Activated naive CD8-positive, alpha-beta T cell treated with anti-CD3 and anti-CD28 coated beads for 36 hours (primary cell): Measurements from ENCODE around the gene AFTPH. TPM values are rescaled to one million over a fixed set of nuclear protein-coding genes. Genes with fewer than 3 reads are reported as not detected.
"Not testable (repeated sequence)": the region's sequence is repeated elsewhere in the genome, so short reads cannot be mapped to it uniquely, and the experiment has no call there.

Experiments
- DNase-seq: peaks from one replicate; pipeline ENCODE4 v3.0.0; 2021
- H3K27ac Mint-ChIP-seq: one replicate; pipeline ENCODE4 v1.8.0; 2022; ENCODE audit warnings: mild to moderate bottlenecking, moderate library complexity, mixed read lengths
- H3K27me3 Mint-ChIP-seq: one replicate; pipeline ENCODE4 v1.8.0; 2022; ENCODE audit warnings: mild to moderate bottlenecking, mixed read lengths
- H3K36me3 Mint-ChIP-seq: one replicate; pipeline ENCODE4 v1.8.0; 2021; ENCODE audit warnings: mild to moderate bottlenecking, mixed read lengths
- H3K4me1 Mint-ChIP-seq: one replicate; pipeline ENCODE4 v1.8.0; 2021; ENCODE audit warnings: mixed read lengths
- H3K4me3 Mint-ChIP-seq: one replicate; pipeline ENCODE4 v1.8.0; 2022; ENCODE audit warnings: mild to moderate bottlenecking, moderate library complexity, mixed read lengths
- H3K9me3 Mint-ChIP-seq: one replicate; pipeline ENCODE4 v1.8.0; 2022; ENCODE audit warnings: mixed read lengths
- total RNA-seq, 2 experiments: library from RNA; stranded (reverse); gene quantifications; one replicate each; pipeline ENCODE4 v1.2.3, GENCODE V29; 2021

Gene AFTPH
- total RNA-seq, 2 experiments from 2014 or later: 36.5 to 36.7 TPM

GRCh38 chr2:64522843-64523428, 1.2 kb upstream of the AFTPH start:
- H3K9me3 Mint-ChIP-seq: no peaks in the 10 kb centered on the region

GRCh38 chr2:64524604-64525316, 632 bp downstream of the AFTPH start:
- Mint-ChIP-seq H3K4me1 (peaks cover 36% of the 10 kb centered on the region), H3K27ac (peak overlapping the region; percentile 100), H3K4me3 (peak overlapping the region; percentile 99), H3K36me3 (peaks cover 11% of the 10 kb centered on the region), H3K9me3 (no peaks in the 10 kb centered on the region), H3K27me3 (no peaks in the 10 kb centered on the region)
- DNase-seq: peak; percentile 46

More at GRCh38 chr2:64522843-64523428, 1.2 kb upstream of the AFTPH start:
- DNase-seq: peak; percentile 60
- Mint-ChIP-seq H3K27me3 (no peaks in the 10 kb centered on the region), H3K36me3 (peaks cover 1% of the 10 kb centered on the region), H3K4me3 (peak overlapping the region; percentile 99), H3K27ac (peak overlapping the region; percentile 76), H3K4me1 (peaks cover 24% of the 10 kb centered on the region)

GRCh38 chr2:64525317-64525613, 1.1 kb downstream of the AFTPH start:
- Mint-ChIP-seq H3K4me1 (peaks cover 38% of the 10 kb centered on the region), H3K4me3 (peak overlapping the region; percentile 99), H3K27me3 (no peaks in the 10 kb centered on the region), H3K9me3 (no peaks in the 10 kb centered on the region), H3K36me3 (peaks cover 11% of the 10 kb centered on the region), H3K27ac (peak overlapping the region; percentile 100)
- peak; percentile 46 for DNase-seq

- no peaks in the 10 kb centered on the region for H3K9me3 Mint-ChIP-seq
- no peak for DNase-seq
- peak overlapping the region; percentile 100 for H3K27ac Mint-ChIP-seq
- no peaks in the 10 kb centered on the region for H3K27me3 Mint-ChIP-seq
- H3K36me3 Mint-ChIP-seq: peaks cover 11% of the 10 kb centered on the region
- H3K4me1 Mint-ChIP-seq: peaks cover 39% of the 10 kb centered on the region
- H3K4me3 Mint-ChIP-seq: peak overlapping the region; percentile 99
Observed at GRCh38 chr2:64526034-64526433, 1.9 kb downstream of the AFTPH start.

- not testable (repeated sequence) for H3K27ac Mint-ChIP-seq, H3K9me3 Mint-ChIP-seq, H3K27me3 Mint-ChIP-seq, H3K4me3 Mint-ChIP-seq, DNase-seq
- H3K36me3 Mint-ChIP-seq: peaks cover 15% of the 10 kb centered on the region
- H3K4me1 Mint-ChIP-seq: peaks cover 64% of the 10 kb centered on the region
Observed at GRCh38 chr2:64530946-64531345, 6.8 kb downstream of the AFTPH start.

- Mint-ChIP-seq H3K27ac (no peak overlapping the region), H3K27me3 (no peaks in the 10 kb centered on the region), H3K9me3 (no peaks in the 10 kb centered on the region), H3K4me3 (no peak overlapping the region), H3K4me1 (peaks cover 58% of the 10 kb centered on the region), H3K36me3 (peaks cover 16% of the 10 kb centered on the region)
- no peak for DNase-seq
Observed at GRCh38 chr2:64532030-64532429, 7.9 kb downstream of the AFTPH start.

GRCh38 chr2:64533882-64534281, 9.8 kb downstream of the AFTPH start:
- no peak for DNase-seq
- Mint-ChIP-seq H3K9me3 (no peaks in the 10 kb centered on the region), H3K4me1 (peaks cover 59% of the 10 kb centered on the region), H3K27me3 (no peaks in the 10 kb centered on the region), H3K36me3 (peaks cover 11% of the 10 kb centered on the region), H3K4me3 (no peak overlapping the region), H3K27ac (no peak overlapping the region)

- Mint-ChIP-seq H3K27me3 (no peaks in the 10 kb centered on the region), H3K36me3 (peaks cover 10% of the 10 kb centered on the region), H3K27ac (peak overlapping the region; percentile 5), H3K4me1 (peaks cover 59% of the 10 kb centered on the region), H3K9me3 (no peaks in the 10 kb centered on the region), H3K4me3 (peak overlapping the region; percentile 3)
- no peak for DNase-seq
Observed at GRCh38 chr2:64534363-64534762, 10.2 kb downstream of the AFTPH start.

GRCh38 chr2:64535024-64535423, 10.9 kb downstream of the AFTPH start:
- H3K4me3 Mint-ChIP-seq: no peak overlapping the region
- H3K4me1 Mint-ChIP-seq: peaks cover 64% of the 10 kb centered on the region
- DNase-seq: no peak
- H3K36me3 Mint-ChIP-seq: peaks cover 14% of the 10 kb centered on the region
- no peak overlapping the region for H3K27ac Mint-ChIP-seq
- H3K27me3 Mint-ChIP-seq: no peaks in the 10 kb centered on the region
- H3K9me3 Mint-ChIP-seq: no peaks in the 10 kb centered on the region

- H3K36me3 Mint-ChIP-seq: peaks cover 10% of the 10 kb centered on the region
- no peaks in the 10 kb centered on the region for H3K27me3 Mint-ChIP-seq
- peaks cover 70% of the 10 kb centered on the region for H3K4me1 Mint-ChIP-seq
- H3K9me3 Mint-ChIP-seq: no peaks in the 10 kb centered on the region
- DNase-seq: no peak
- H3K4me3 Mint-ChIP-seq: no peak overlapping the region
- no peak overlapping the region for H3K27ac Mint-ChIP-seq
Observed at GRCh38 chr2:64537991-64538390, 13.9 kb downstream of the AFTPH start.

GRCh38 chr2:64538764-64539433, 14.8 kb downstream of the AFTPH start:
- no peaks in the 10 kb centered on the region for H3K9me3 Mint-ChIP-seq
- H3K36me3 Mint-ChIP-seq: peaks cover 10% of the 10 kb centered on the region
- DNase-seq: no peak
- no peak overlapping the region for H3K4me3 Mint-ChIP-seq
- H3K4me1 Mint-ChIP-seq: peaks cover 72% of the 10 kb centered on the region
- H3K27ac Mint-ChIP-seq: peak overlapping the region; percentile 13
- H3K27me3 Mint-ChIP-seq: no peaks in the 10 kb centered on the region

GRCh38 chr2:64540615-64541014, 16.5 kb downstream of the AFTPH start:
- Mint-ChIP-seq H3K9me3 (no peaks in the 10 kb centered on the region), H3K4me1 (peaks cover 69% of the 10 kb centered on the region), H3K27ac (no peak overlapping the region), H3K36me3 (peaks cover 12% of the 10 kb centered on the region), H3K4me3 (no peak overlapping the region), H3K27me3 (no peaks in the 10 kb centered on the region)
- DNase-seq: no peak

- Mint-ChIP-seq H3K27me3 (no peaks in the 10 kb centered on the region), H3K4me3 (no peak overlapping the region), H3K27ac (no peak overlapping the region), H3K36me3 (peaks cover 13% of the 10 kb centered on the region), H3K9me3 (no peaks in the 10 kb centered on the region), H3K4me1 (peaks cover 65% of the 10 kb centered on the region)
- no peak for DNase-seq
Observed at GRCh38 chr2:64541547-64541946, 17.4 kb downstream of the AFTPH start.

- H3K4me3 Mint-ChIP-seq: no peak overlapping the region
- H3K27ac Mint-ChIP-seq: no peak overlapping the region
- no peak for DNase-seq
- H3K4me1 Mint-ChIP-seq: peaks cover 63% of the 10 kb centered on the region
- H3K9me3 Mint-ChIP-seq: no peaks in the 10 kb centered on the region
- H3K36me3 Mint-ChIP-seq: peaks cover 11% of the 10 kb centered on the region
- H3K27me3 Mint-ChIP-seq: no peaks in the 10 kb centered on the region
Observed at GRCh38 chr2:64542071-64543007, 18.2 kb downstream of the AFTPH start.
